ENCODE data around the gene SBF2. TPM values are rescaled to one million over a fixed set of nuclear protein-coding genes. Genes with fewer than 3 reads are reported as not detected.

The SBF2 gene
- total RNA-seq, 4 donors from 2014 or later = 29.7 to 60.4 (median 36.0) TPM

- no peak overlapping the region for H3K4me3 ChIP-seq (ENCODE audit: low read depth, poor library complexity, severe bottlenecking)
- 84% methylated on average over 2 of the region's 2 CpGs for WGBS, 2 donors
- DNase-seq (ENCODE audit: low spot score in 2 of 2) = no peak
- intact Hi-C loops (cut with DNase I; ENCODE audit: low total_unique reads) = no loop called here
- TF ChIP-seq CTCF (IDR thresholded peaks at IDR 0.05) (no peak), POLR2A (IDR thresholded peaks at IDR 0.05) (no peak)
Observed at GRCh38 chr11:10160350-10160749, 133.7 kb downstream of the SBF2 start.

- intact Hi-C loops (cut with DNase I; ENCODE audit: low total_unique reads) = no loop called here
- TF ChIP-seq POLR2A (IDR thresholded peaks at IDR 0.05) (no peak), CTCF (IDR thresholded peaks at IDR 0.05) (no peak)
Observed at GRCh38 chr11:10158461-10158860, 135.6 kb downstream of the SBF2 start.

GRCh38 chr11:10155793-10156490, 138.1 kb downstream of the SBF2 start:
- WGBS, 2 donors = 85 to 92% methylated on average over 14 to 17 of the region's 17 CpGs
- no peak for TF ChIP-seq CTCF (IDR thresholded peaks at IDR 0.05)
- no peak for DNase-seq (ENCODE audit: low spot score in 2 of 2)
- intact Hi-C loops (cut with DNase I; ENCODE audit: low total_unique reads) = no loop called here
- no peak overlapping the region for H3K4me3 ChIP-seq (ENCODE audit: low read depth, poor library complexity, severe bottlenecking)

More at GRCh38 chr11:10158461-10158860, 135.6 kb downstream of the SBF2 start:
- no peak overlapping the region for H3K4me3 ChIP-seq (ENCODE audit: low read depth, poor library complexity, severe bottlenecking)
- no peak for DNase-seq (ENCODE audit: low spot score in 2 of 2)

- intact Hi-C loops (cut with DNase I; ENCODE audit: low total_unique reads) = no loop called here
- DNase-seq (ENCODE audit: low spot score in 2 of 2) = no peak
- TF ChIP-seq POLR2A (IDR thresholded peaks at IDR 0.05) (no peak), CTCF (IDR thresholded peaks at IDR 0.05) (no peak)
- 89 to 90% methylated on average over 2 of the region's 2 CpGs for WGBS, 2 donors
- no peak overlapping the region for H3K4me3 ChIP-seq (ENCODE audit: low read depth, poor library complexity, severe bottlenecking)
Observed at GRCh38 chr11:10150800-10151199, 143.2 kb downstream of the SBF2 start.

GRCh38 chr11:10149553-10149952, 144.5 kb downstream of the SBF2 start:
- no peak for TF ChIP-seq CTCF (IDR thresholded peaks at IDR 0.05)
- no peak for TF ChIP-seq POLR2A (IDR thresholded peaks at IDR 0.05)
- DNase-seq (ENCODE audit: low spot score in 2 of 2) = no peak
- H3K4me3 ChIP-seq (ENCODE audit: low read depth, poor library complexity, severe bottlenecking) = no peak overlapping the region
- intact Hi-C loops (cut with DNase I; ENCODE audit: low total_unique reads) = no loop called here

GRCh38 chr11:10147195-10147594, 146.8 kb downstream of the SBF2 start:
- intact Hi-C loops (cut with DNase I; ENCODE audit: low total_unique reads) = no loop called here
- WGBS, 2 donors = 96 to 100% methylated on average over 3 of the region's 3 CpGs
- no peak overlapping the region for H3K4me3 ChIP-seq (ENCODE audit: low read depth, poor library complexity, severe bottlenecking)
- no peak for TF ChIP-seq CTCF (IDR thresholded peaks at IDR 0.05)
- no peak for TF ChIP-seq POLR2A (IDR thresholded peaks at IDR 0.05)
- DNase-seq (ENCODE audit: low spot score in 2 of 2) = no peak

Data from lower leg skin (tissue), 4 donors.